ENCODE data around the gene MGP.

Gene MGP

GRCh38 chr12:14923944-14924343, 38.3 kb upstream of the MGP start:
- H3K79me2 ChIP-seq (ENCODE audit: insufficient read depth, low read length), result no peaks in the 10 kb centered on the region
- H4K20me1 ChIP-seq (ENCODE audit: insufficient read depth, low read length), result no peaks in the 10 kb centered on the region
- no peaks in the 10 kb centered on the region for H3K9me2 ChIP-seq (ENCODE audit: low read depth, low read length)
- TF ChIP-seq CTCF (IDR thresholded peaks at IDR 0.05; ENCODE audit: low read length) (no peak), EZH2 (IDR thresholded peaks at IDR 0.05; ENCODE audit: borderline replicate concordance, low read length) (no peak)
- H3K4me3 ChIP-seq (ENCODE audit: low read depth, low read length, poor library complexity, severe bottlenecking), result no peak overlapping the region
- H3K4me2 ChIP-seq (ENCODE audit: low read length), result no peak overlapping the region
- H3K27ac ChIP-seq (ENCODE audit: low read depth, low read length, poor library complexity, severe bottlenecking), result no peak overlapping the region
- H3F3A ChIP-seq (ENCODE audit: insufficient read depth, low read length), result no peaks in the 10 kb centered on the region; the same call in 1 of the 2 replicates
- no peaks in the 10 kb centered on the region for H3K36me3 ChIP-seq (ENCODE audit: insufficient read depth, low read length)
- no peak overlapping the region for H2AFZ ChIP-seq (ENCODE audit: low read length)
- peaks cover 17% of the 10 kb centered on the region for H3K4me1 ChIP-seq (ENCODE audit: insufficient read depth, low read length, severe bottlenecking)
- H3K9me3 ChIP-seq (ENCODE audit: low read length), result peaks cover 6% of the 10 kb centered on the region
- no peaks in the 10 kb centered on the region for H3K27me3 ChIP-seq (ENCODE audit: insufficient read depth, low read length)
- H3K9ac ChIP-seq (ENCODE audit: low read length), result no peak overlapping the region

- Histone ChIP-seq H3F3A (ENCODE audit: insufficient read depth, low read length) (no peaks in the 10 kb centered on the region; the same call in 1 of the 2 replicates), H3K4me3 (ENCODE audit: low read depth, low read length, poor library complexity, severe bottlenecking) (no peak overlapping the region), H3K9ac (ENCODE audit: low read length) (no peak overlapping the region), H3K79me2 (ENCODE audit: insufficient read depth, low read length) (no peaks in the 10 kb centered on the region), H3K4me2 (ENCODE audit: low read length) (peak overlapping the region; percentile 23; the same call in 1 of the 2 replicates), H3K27me3 (ENCODE audit: insufficient read depth, low read length) (no peaks in the 10 kb centered on the region), H3K9me2 (ENCODE audit: low read depth, low read length) (no peaks in the 10 kb centered on the region), H3K4me1 (ENCODE audit: insufficient read depth, low read length, severe bottlenecking) (peaks cover 17% of the 10 kb centered on the region), H3K9me3 (ENCODE audit: low read length) (peaks cover 6% of the 10 kb centered on the region), H4K20me1 (ENCODE audit: insufficient read depth, low read length) (no peaks in the 10 kb centered on the region), H2AFZ (ENCODE audit: low read length) (peak overlapping the region; percentile 87), H3K27ac (ENCODE audit: low read depth, low read length, poor library complexity, severe bottlenecking) (peak overlapping the region; percentile 35), H3K36me3 (ENCODE audit: insufficient read depth, low read length) (0 out of 2 replicates have a peak, but pooled peaks cover 4% of the 10 kb centered on the region)
- TF ChIP-seq EZH2 (IDR thresholded peaks at IDR 0.05; ENCODE audit: borderline replicate concordance, low read length), result no peak
- no peak for TF ChIP-seq CTCF (IDR thresholded peaks at IDR 0.05; ENCODE audit: low read length)
Observed at GRCh38 chr12:14921218-14921617, 35.6 kb upstream of the MGP start.

- H3K4me3 ChIP-seq (ENCODE audit: low read depth, low read length, poor library complexity, severe bottlenecking), result no peak overlapping the region
- H3K4me2 ChIP-seq (ENCODE audit: low read length), result peak overlapping the region; percentile 23; the same call in 1 of the 2 replicates
- 0 out of 2 replicates have a peak, but pooled peaks cover 4% of the 10 kb centered on the region for H3K36me3 ChIP-seq (ENCODE audit: insufficient read depth, low read length)
- H3K9ac ChIP-seq (ENCODE audit: low read length), result no peak overlapping the region
- H3K79me2 ChIP-seq (ENCODE audit: insufficient read depth, low read length), result no peaks in the 10 kb centered on the region
- no peak for TF ChIP-seq EZH2 (IDR thresholded peaks at IDR 0.05; ENCODE audit: borderline replicate concordance, low read length)
- TF ChIP-seq CTCF (IDR thresholded peaks at IDR 0.05; ENCODE audit: low read length), result no peak
- peaks cover 17% of the 10 kb centered on the region for H3K4me1 ChIP-seq (ENCODE audit: insufficient read depth, low read length, severe bottlenecking)
- peaks cover 6% of the 10 kb centered on the region for H3K9me3 ChIP-seq (ENCODE audit: low read length)
- no peaks in the 10 kb centered on the region for H3F3A ChIP-seq (ENCODE audit: insufficient read depth, low read length)
- H3K27ac ChIP-seq (ENCODE audit: low read depth, low read length, poor library complexity, severe bottlenecking), result peak overlapping the region; percentile 35
- peak overlapping the region; percentile 87 for H2AFZ ChIP-seq (ENCODE audit: low read length)
- H4K20me1 ChIP-seq (ENCODE audit: insufficient read depth, low read length), result no peaks in the 10 kb centered on the region
- no peaks in the 10 kb centered on the region for H3K27me3 ChIP-seq (ENCODE audit: insufficient read depth, low read length)
- no peaks in the 10 kb centered on the region for H3K9me2 ChIP-seq (ENCODE audit: low read depth, low read length)
Observed at GRCh38 chr12:14920475-14921126, 34.9 kb upstream of the MGP start.
